Measurements from ENCODE around the gene CTDP1. TPM values are rescaled to one million over a fixed set of nuclear protein-coding genes. Genes with fewer than 3 reads are reported as not detected.

The CTDP1 gene
- polyA plus RNA-seq, 1 donor, result 7.8 TPM

GRCh38 chr18:79782566-79783308 is 103.1 kb downstream of the CTDP1 start:
- DNase-seq (ENCODE audit: low read depth), result no peak

- no peak for DNase-seq (ENCODE audit: low read depth)
Measured at GRCh38 chr18:79784071-79784913, 104.7 kb downstream of the CTDP1 start.

- no peak for DNase-seq (ENCODE audit: low read depth)
Measured at GRCh38 chr18:79784965-79785770, 105.6 kb downstream of the CTDP1 start.

- no peak for DNase-seq (ENCODE audit: low read depth)
Measured at GRCh38 chr18:79785831-79786230, 106.2 kb downstream of the CTDP1 start.

GRCh38 chr18:79786304-79786703 is 106.7 kb downstream of the CTDP1 start:
- no peak for DNase-seq (ENCODE audit: low read depth)

- DNase-seq (ENCODE audit: low read depth), result no peak
Measured at GRCh38 chr18:79786786-79787526, 107.4 kb downstream of the CTDP1 start.

GRCh38 chr18:79787527-79787864 is 107.9 kb downstream of the CTDP1 start:
- DNase-seq (ENCODE audit: low read depth), result no peak

GRCh38 chr18:79787865-79788733 is 108.5 kb downstream of the CTDP1 start:
- DNase-seq (ENCODE audit: low read depth), result no peak

GRCh38 chr18:79788734-79789085 is 109.1 kb downstream of the CTDP1 start:
- DNase-seq (ENCODE audit: low read depth), result no peak

GRCh38 chr18:79789091-79789891 is 109.7 kb downstream of the CTDP1 start:
- DNase-seq (ENCODE audit: low read depth), result no peak

- no peak for DNase-seq (ENCODE audit: low read depth)
Measured at GRCh38 chr18:79789901-79790890, 110.6 kb downstream of the CTDP1 start.

GRCh38 chr18:79790996-79791972 is 111.7 kb downstream of the CTDP1 start:
- no peak for DNase-seq (ENCODE audit: low read depth)

GRCh38 chr18:79792096-79792987 is 112.7 kb downstream of the CTDP1 start:
- no peak for DNase-seq (ENCODE audit: low read depth)

GRCh38 chr18:79792988-79793355 is 113.4 kb downstream of the CTDP1 start:
- DNase-seq (ENCODE audit: low read depth), result no peak

GRCh38 chr18:79794846-79795245 is 115.2 kb downstream of the CTDP1 start:
- DNase-seq (ENCODE audit: low read depth), result no peak

GRCh38 chr18:79795446-79795845 is 115.8 kb downstream of the CTDP1 start:
- no peak for DNase-seq (ENCODE audit: low read depth)

All from forelimb muscle (tissue), 1 donor.